Osteocyte (in vitro differentiated cells): ENCODE measurements around the gene MRPL12. TPM values are rescaled to one million over a fixed set of nuclear protein-coding genes. Genes with fewer than 3 reads are reported as not detected.

Experiments
- DNase-seq: peaks from one replicate; pipeline ENCODE4 v3.0.0; 2021; ENCODE audit warnings: mixed read lengths; ENCODE audit not compliant: unreplicated experiment; ENCODE audit errors: extremely low spot score
- H3K27ac Mint-ChIP-seq: one replicate; pipeline ENCODE4 v1.8.0; 2021; ENCODE audit warnings: mild to moderate bottlenecking, mixed read lengths; ENCODE audit not compliant: unreplicated experiment
- H3K27me3 Mint-ChIP-seq: one replicate; pipeline ENCODE4 v1.8.0; 2021; ENCODE audit warnings: mixed read lengths; ENCODE audit not compliant: unreplicated experiment
- H3K36me3 Mint-ChIP-seq: one replicate; pipeline ENCODE4 v1.8.0; 2021; ENCODE audit warnings: mixed read lengths; ENCODE audit not compliant: unreplicated experiment
- H3K4me1 Mint-ChIP-seq: one replicate; pipeline ENCODE4 v1.8.0; 2021; ENCODE audit warnings: mixed read lengths; ENCODE audit not compliant: unreplicated experiment
- H3K4me3 Mint-ChIP-seq: one replicate; pipeline ENCODE4 v1.8.0; 2021; ENCODE audit warnings: mild to moderate bottlenecking, moderate library complexity, mixed read lengths; ENCODE audit not compliant: unreplicated experiment
- H3K9me3 Mint-ChIP-seq: one replicate; pipeline ENCODE4 v1.8.0; 2021; ENCODE audit warnings: mixed read lengths; ENCODE audit not compliant: unreplicated experiment
- CTCF ChIP-seq: fragments of 200-600 bp; sonication (generic); IDR thresholded peaks from 2 replicates; pipeline ENCODE4 v1.5.0; 2021; ENCODE audit warnings: antibody characterized with exemption, mild to moderate bottlenecking, moderate library complexity
- total RNA-seq: library from RNA; stranded (reverse); gene quantifications from 2 replicates; pipeline ENCODE4 v1.2.1, GENCODE V29; 2021

The MRPL12 gene
- total RNA-seq, 1 donor from 2014 or later: 51.1 TPM

- Mint-ChIP-seq H3K36me3 (no peaks in the 10 kb centered on the region), H3K4me1 (peaks cover 26% of the 10 kb centered on the region), H3K27me3 (no peaks in the 10 kb centered on the region), H3K27ac (no peak overlapping the region), H3K9me3 (no peaks in the 10 kb centered on the region), H3K4me3 (no peak overlapping the region)
- no peak for TF ChIP-seq CTCF
- no peak for DNase-seq
These were observed 11.4 kb downstream of the MRPL12 start for GRCh38 chr17:81714412-81715106.

- Mint-ChIP-seq H3K36me3 (no peaks in the 10 kb centered on the region), H3K4me3 (no peak overlapping the region), H3K4me1 (peaks cover 26% of the 10 kb centered on the region), H3K9me3 (no peaks in the 10 kb centered on the region), H3K27ac (no peak overlapping the region), H3K27me3 (no peaks in the 10 kb centered on the region)
- peak; percentile 84 for DNase-seq
- TF ChIP-seq CTCF: no peak
These were observed 12.1 kb downstream of the MRPL12 start for GRCh38 chr17:81715107-81715871.

- no peak for TF ChIP-seq CTCF
- Mint-ChIP-seq H3K27me3 (no peaks in the 10 kb centered on the region), H3K4me3 (no peak overlapping the region), H3K36me3 (no peaks in the 10 kb centered on the region), H3K4me1 (peaks cover 18% of the 10 kb centered on the region), H3K27ac (no peak overlapping the region), H3K9me3 (no peaks in the 10 kb centered on the region)
- DNase-seq: peak; percentile 83
These were observed 12.9 kb downstream of the MRPL12 start for GRCh38 chr17:81715872-81716673.

- H3K36me3 Mint-ChIP-seq: no peaks in the 10 kb centered on the region
- H3K27ac Mint-ChIP-seq: no peak overlapping the region
- H3K27me3 Mint-ChIP-seq: no peaks in the 10 kb centered on the region
- H3K4me3 Mint-ChIP-seq: no peak overlapping the region
- no peaks in the 10 kb centered on the region for H3K9me3 Mint-ChIP-seq
- no peak for TF ChIP-seq CTCF
- no peak for DNase-seq
- peaks cover 13% of the 10 kb centered on the region for H3K4me1 Mint-ChIP-seq
These were observed 13.5 kb downstream of the MRPL12 start for GRCh38 chr17:81716674-81716996.
